IMR-90 (cell line): ENCODE results near the gene CRYBA4. TPM values are rescaled to one million over a fixed set of nuclear protein-coding genes. Genes with fewer than 3 reads are reported as not detected.

Experiments used
- ATAC-seq: fragments of 200-7000 bp; cut with Tn5 transposase; 2 replicates; pipeline ENCODE4 v1.9.1; 2020; ENCODE audit warnings: low read depth, mild to moderate bottlenecking, moderate library complexity
- BruUV-seq: library from RNA; stranded (reverse); fragments of 400-500 nt; replicated peaks from 2 replicates; lab custom pipeline; 2021; lab: Mats Ljungman, UMichigan
- CTCF ChIA-PET: fragments of 300-600 bp; formaldehyde crosslinking; extraction: SDS; loops from one replicate; lab custom pipeline; 2021; ENCODE audit warnings: antibody characterized with exemption; lab: Yijun Ruan, JAX
- POLR2A ChIA-PET: fragments of 300-600 bp; sonication (Branson Sonifier 250); formaldehyde crosslinking; loops from one replicate; lab custom pipeline; 2022; ENCODE audit warnings: antibody characterized with exemption; ENCODE audit not compliant: unreplicated experiment; lab: Charles Lee
- DNase-seq: peaks from one replicate; pipeline ENCODE4 v3.0.0; 2013
- H2AFZ ChIP-seq: replicated peaks from 2 replicates; pipeline ENCODE3; 2013; ENCODE audit warnings: low read length, mild to moderate bottlenecking; ENCODE audit not compliant: poor library complexity
- H2AK5ac ChIP-seq: 2 replicates; pipeline ENCODE4 v1.6.1; 2013; ENCODE audit warnings: low read depth, low read length, inconsistent platforms
- H2AK9ac ChIP-seq: replicated peaks from 2 replicates; pipeline ENCODE3; 2013; ENCODE audit warnings: mild to moderate bottlenecking, low read depth, low read length, moderate library complexity; ENCODE audit not compliant: poor library complexity
- H2BK120ac ChIP-seq: 2 replicates; pipeline ENCODE4 v1.6.1; 2013; ENCODE audit warnings: low read depth, low read length, inconsistent platforms
- H2BK15ac ChIP-seq: 3 replicates; pipeline ENCODE4 v1.6.1; 2013; ENCODE audit warnings: low read depth, low read length, inconsistent platforms
- H2BK20ac ChIP-seq: 2 replicates; pipeline ENCODE4 v1.6.1; 2013; ENCODE audit warnings: low read depth, mild to moderate bottlenecking, inconsistent platforms, low read length, moderate library complexity
- H2BK5ac ChIP-seq: 2 replicates; pipeline ENCODE4 v1.6.1; 2013; ENCODE audit warnings: mild to moderate bottlenecking, low read depth, low read length, inconsistent platforms; ENCODE audit not compliant: poor library complexity, severe bottlenecking
- H3K14ac ChIP-seq: replicated peaks from 2 replicates; pipeline ENCODE4 v1.6.1; 2013; ENCODE audit warnings: low read depth, low read length, inconsistent platforms
- H3K18ac ChIP-seq: 2 replicates; pipeline ENCODE4 v1.6.1; 2013; ENCODE audit warnings: low read depth, low read length, control low read depth
- H3K23ac ChIP-seq: 2 replicates; pipeline ENCODE4 v1.6.1; 2013; ENCODE audit warnings: low read depth, low read length, inconsistent platforms
- H3K27ac ChIP-seq: 2 replicates; pipeline ENCODE4 v1.5.1; 2013; ENCODE audit warnings: mild to moderate bottlenecking, control low read depth, low read length; ENCODE audit not compliant: insufficient read depth
- H3K27me3 ChIP-seq: 2 replicates; pipeline ENCODE4 v1.6.1; 2013; ENCODE audit warnings: low read length; ENCODE audit not compliant: control insufficient read depth, insufficient read depth
- H3K36me3 ChIP-seq: 2 replicates; pipeline ENCODE4 v1.6.1; 2013; ENCODE audit warnings: low read length, mixed read lengths; ENCODE audit not compliant: control insufficient read depth, insufficient read depth
- H3K4ac ChIP-seq: 2 replicates; pipeline ENCODE4 v1.6.1; 2013; ENCODE audit warnings: low read depth, low read length, inconsistent platforms
- H3K4me1 ChIP-seq: 2 replicates; pipeline ENCODE4 v1.6.1; 2013; ENCODE audit warnings: low read length, mixed read lengths; ENCODE audit not compliant: control insufficient read depth, insufficient read depth
- H3K4me2 ChIP-seq: 2 replicates; pipeline ENCODE4 v1.6.1; 2013; ENCODE audit warnings: low read depth, mild to moderate bottlenecking, control low read depth, low read length, moderate library complexity
- H3K4me3 ChIP-seq: 2 replicates; pipeline ENCODE4 v1.5.1; 2013; ENCODE audit warnings: low read depth, mild to moderate bottlenecking, control low read depth, low read length, moderate library complexity; ENCODE audit not compliant: insufficient read depth
- H3K56ac ChIP-seq: 2 replicates; pipeline ENCODE4 v1.6.1; 2013; ENCODE audit warnings: low read length, inconsistent platforms; ENCODE audit not compliant: insufficient read depth; ENCODE audit errors: extremely low read depth
- H3K79me1 ChIP-seq, 2 experiments: 2 replicates each; pipeline ENCODE4 v1.6.1; 2013; ENCODE audit warnings: low read length in 2 of 2, inconsistent platforms in 1 of 2, low read depth in 1 of 2
- H3K9ac ChIP-seq: 2 replicates; pipeline ENCODE4 v1.6.1; 2013; ENCODE audit warnings: low read depth, low read length, control low read depth
- H3K9me1 ChIP-seq: 2 replicates; pipeline ENCODE4 v1.6.1; 2013; ENCODE audit warnings: low read length, inconsistent platforms; ENCODE audit not compliant: insufficient read depth
- H3K9me3 ChIP-seq: 2 replicates; pipeline ENCODE4 v1.6.1; 2013; ENCODE audit warnings: low read length; ENCODE audit not compliant: control insufficient read depth, insufficient read depth
- H4K20me1 ChIP-seq: 2 replicates; pipeline ENCODE4 v1.6.1; 2013; ENCODE audit warnings: low read length, inconsistent platforms; ENCODE audit not compliant: insufficient read depth
- H4K5ac ChIP-seq: 2 replicates; pipeline ENCODE4 v1.6.1; 2013; ENCODE audit warnings: mild to moderate bottlenecking, low read depth, low read length, control low read depth
- H4K8ac ChIP-seq, 2 experiments: 2 replicates each; pipeline ENCODE4 v1.6.1; 2013; ENCODE audit warnings: low read depth in 2 of 2, low read length in 2 of 2, control low read depth in 1 of 2, inconsistent platforms in 1 of 2
- H4K91ac ChIP-seq: 2 replicates; pipeline ENCODE4 v1.6.1; 2013; ENCODE audit warnings: low read depth, low read length, inconsistent platforms; ENCODE audit not compliant: insufficient read depth
- BHLHE40 ChIP-seq: fragments of 150-350 bp; IDR thresholded peaks from 2 replicates; pipeline ENCODE4 v1.6.1; 2016; ENCODE audit warnings: mild to moderate bottlenecking, low read depth, low read length
- CEBPB ChIP-seq: IDR thresholded peaks from 2 replicates; pipeline ENCODE4 v1.6.1; 2012; ENCODE audit warnings: low read depth, low read length, improper control_type of control experiment
- CHD1 ChIP-seq: IDR thresholded peaks from 2 replicates; pipeline ENCODE4 v1.6.1; 2012; ENCODE audit warnings: low read depth, low read length, improper control_type of control experiment
- FOS ChIP-seq: fragments of 150-350 bp; IDR thresholded peaks from 2 replicates; pipeline ENCODE4 v1.6.1; 2016; ENCODE audit warnings: low read depth, low read length
- MAFK ChIP-seq: IDR thresholded peaks from 2 replicates; pipeline ENCODE4 v1.6.1; 2012; ENCODE audit warnings: low read depth, low read length, improper control_type of control experiment
- MAZ ChIP-seq: IDR thresholded peaks from 2 replicates; pipeline ENCODE4 v1.6.1; 2012; ENCODE audit warnings: low read depth, mild to moderate bottlenecking, low read length, improper control_type of control experiment, moderate library complexity, borderline replicate concordance
- MXI1 ChIP-seq: IDR thresholded peaks from 2 replicates; pipeline ENCODE4 v1.6.1; 2012; ENCODE audit warnings: low read depth, mild to moderate bottlenecking, low read length, moderate library complexity, borderline replicate concordance
- NFE2L2 ChIP-seq: fragments of 150-350 bp; IDR thresholded peaks from 2 replicates; pipeline ENCODE4 v1.6.1; 2016; ENCODE audit warnings: low read depth, mild to moderate bottlenecking, low read length
- POLR2A ChIP-seq: IDR thresholded peaks from 2 replicates; pipeline ENCODE4 v1.6.1; 2012; ENCODE audit warnings: mild to moderate bottlenecking, low read depth, low read length
- RAD21 ChIP-seq: IDR thresholded peaks from 2 replicates; pipeline ENCODE4 v1.6.1; 2012; ENCODE audit warnings: low read length, improper control_type of control experiment
- RCOR1 ChIP-seq: IDR thresholded peaks from 2 replicates; pipeline ENCODE4 v1.6.1; 2012; ENCODE audit warnings: mild to moderate bottlenecking, low read length, improper control_type of control experiment; ENCODE audit not compliant: insufficient replicate concordance
- RFX5 ChIP-seq: IDR thresholded peaks from 2 replicates; pipeline ENCODE4 v1.8.0; 2012; ENCODE audit warnings: low read depth, mild to moderate bottlenecking, low read length, moderate library complexity
- SMC3 ChIP-seq: fragments of 150-350 bp; IDR thresholded peaks from 2 replicates; pipeline ENCODE4 v1.6.1; 2016; ENCODE audit warnings: low read depth, mild to moderate bottlenecking, antibody characterized with exemption, low read length, moderate library complexity
- WGBS, 2 experiments: methylation state at CpG; one replicate each; pipeline versions ENCODE4 v1.1.5 to v1.1.7; 2013; ENCODE audit warnings: missing lambda C conversion rate in 2 of 2; ENCODE audit not compliant: insufficient read length in 1 of 2; ENCODE audit errors: extremely low coverage in 2 of 2; 5-methylcytosine and 5-hydroxymethylcytosine counted together
- dilution Hi-C: fragments of 300-500 bp; cut with HindIII; formaldehyde crosslinking; loops from one replicate; pipeline ENCODE4 v1.14.3; 2018; ENCODE audit warnings: low sequenced_read_pairs; ENCODE audit not compliant: unreplicated experiment
- in situ Hi-C: fragments of 300-500 bp; cut with MboI; formaldehyde crosslinking; loops from 3 replicates; pipeline ENCODE4 v1.14.3; 2019; ENCODE audit warnings: low sequenced_read_pairs, inconsistent platforms, mixed read lengths
- intact Hi-C: fragments of 100-400 bp; cut with micrococcal nuclease; formaldehyde crosslinking; loops from 2 replicates; pipeline ENCODE4 v1.10.0; 2022
- polyA plus RNA-seq, 3 experiments: library from polyadenylated mRNA; depleted of rRNA; stranded (reverse); fragments of >200 nt; gene quantifications; 2 replicates each; pipeline ENCODE4 v1.2.3, GENCODE V29; 2012; ENCODE audit warnings: low replicate concordance in 1 of 3
- total RNA-seq: library from RNA; depleted of rRNA; stranded (reverse); fragments of >200 nt; gene quantifications from 2 replicates; pipeline ENCODE4 v1.2.3, GENCODE V29; 2012
- TF ChIP-seq, protein P1 (sequence below): fragments of 150-350 bp; IDR thresholded peaks from 2 replicates; pipeline ENCODE4 v1.6.1; 2016; ENCODE audit warnings: low read depth, mild to moderate bottlenecking, low read length, moderate library complexity, borderline replicate concordance
- TF ChIP-seq, protein P2 (sequence below): conservative IDR thresholded peaks from 2 replicates; pipeline ENCODE4 v1.5.1; 2012; ENCODE audit warnings: mild to moderate bottlenecking, low read depth, low read length, improper control_type of control experiment
- TF ChIP-seq, protein P3 (sequence below): fragments of 150-350 bp; IDR thresholded peaks from 2 replicates; pipeline ENCODE4 v1.6.1; 2017; ENCODE audit warnings: mild to moderate bottlenecking, antibody characterized with exemption, low read length, low read depth

The CRYBA4 gene
- total and polyA plus RNA-seq, 2 of the 4 experiments (the other 2 are of a cell fraction) = not detected

DNA sequence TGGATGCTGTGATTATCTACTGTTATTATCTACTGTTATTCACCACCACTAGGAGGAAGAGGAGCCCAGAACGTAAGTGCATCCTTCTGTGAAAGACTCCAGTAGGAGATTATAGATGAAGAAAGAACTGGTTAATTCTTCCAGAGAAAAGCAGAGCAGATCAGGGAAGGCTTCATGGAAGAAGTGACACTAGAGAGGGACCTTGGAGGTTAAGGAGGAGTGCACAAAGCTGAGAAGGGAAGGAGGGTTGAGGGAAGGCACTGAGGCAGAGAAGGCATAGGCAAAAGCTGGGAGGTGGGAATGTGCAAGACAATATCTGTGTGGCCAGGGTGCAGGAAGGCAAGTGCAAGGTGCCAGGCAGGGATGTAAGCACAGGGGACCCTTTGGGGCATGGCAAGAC is 17.4 kb upstream of the CRYBA4 start:
- Histone ChIP-seq H4K91ac (no peak overlapping the region), H3K23ac (no peak overlapping the region), H2AK9ac (no peak overlapping the region), H3K27ac (no peak overlapping the region), H3K14ac (no peak overlapping the region), H2BK120ac (no peak overlapping the region), H3K4ac (no peak overlapping the region; the same call in 1 of the 2 replicates), H3K4me1 (no peaks in the 10 kb centered on the region), H4K20me1 (no peaks in the 10 kb centered on the region), H3K9ac (no peak overlapping the region), H2AK5ac (no peak overlapping the region), H2BK15ac (no peak overlapping the region), H2BK20ac (no peak overlapping the region), H3K9me1 (peaks cover 2% of the 10 kb centered on the region; the same call in 1 of the 2 replicates), H3K27me3 (peaks cover 8% of the 10 kb centered on the region), H3K36me3 (no peaks in the 10 kb centered on the region), H4K5ac (no peak overlapping the region), H2BK5ac (no peak overlapping the region), H3K18ac (no peak overlapping the region), H3K9me3 (no peaks in the 10 kb centered on the region), H3K56ac (no peak overlapping the region), H4K8ac (no peak overlapping the region), H3K4me2 (no peak overlapping the region), H3K4me3 (no peak overlapping the region), H2AFZ (no peak overlapping the region), H3K79me1 (no peaks in the 10 kb centered on the region)
- no CpG with 5 or more reads among the region's 1 CpG for WGBS, 2 experiments
- BruUV-seq = no TSS peak
- TF ChIP-seq BHLHE40 (no peak), NFE2L2 (no peak), POLR2A (no peak), MAZ (no peak), FOS (no peak), MXI1 (no peak), MAFK (no peak), CHD1 (no peak), RAD21 (no peak), RFX5 (no peak), RCOR1 (no peak), SMC3 (no peak), CEBPB (no peak)
- TF ChIP-seq, protein P1, sequence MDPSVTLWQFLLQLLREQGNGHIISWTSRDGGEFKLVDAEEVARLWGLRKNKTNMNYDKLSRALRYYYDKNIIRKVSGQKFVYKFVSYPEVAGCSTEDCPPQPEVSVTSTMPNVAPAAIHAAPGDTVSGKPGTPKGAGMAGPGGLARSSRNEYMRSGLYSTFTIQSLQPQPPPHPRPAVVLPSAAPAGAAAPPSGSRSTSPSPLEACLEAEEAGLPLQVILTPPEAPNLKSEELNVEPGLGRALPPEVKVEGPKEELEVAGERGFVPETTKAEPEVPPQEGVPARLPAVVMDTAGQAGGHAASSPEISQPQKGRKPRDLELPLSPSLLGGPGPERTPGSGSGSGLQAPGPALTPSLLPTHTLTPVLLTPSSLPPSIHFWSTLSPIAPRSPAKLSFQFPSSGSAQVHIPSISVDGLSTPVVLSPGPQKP = no peak
- TF ChIP-seq, protein P2, sequence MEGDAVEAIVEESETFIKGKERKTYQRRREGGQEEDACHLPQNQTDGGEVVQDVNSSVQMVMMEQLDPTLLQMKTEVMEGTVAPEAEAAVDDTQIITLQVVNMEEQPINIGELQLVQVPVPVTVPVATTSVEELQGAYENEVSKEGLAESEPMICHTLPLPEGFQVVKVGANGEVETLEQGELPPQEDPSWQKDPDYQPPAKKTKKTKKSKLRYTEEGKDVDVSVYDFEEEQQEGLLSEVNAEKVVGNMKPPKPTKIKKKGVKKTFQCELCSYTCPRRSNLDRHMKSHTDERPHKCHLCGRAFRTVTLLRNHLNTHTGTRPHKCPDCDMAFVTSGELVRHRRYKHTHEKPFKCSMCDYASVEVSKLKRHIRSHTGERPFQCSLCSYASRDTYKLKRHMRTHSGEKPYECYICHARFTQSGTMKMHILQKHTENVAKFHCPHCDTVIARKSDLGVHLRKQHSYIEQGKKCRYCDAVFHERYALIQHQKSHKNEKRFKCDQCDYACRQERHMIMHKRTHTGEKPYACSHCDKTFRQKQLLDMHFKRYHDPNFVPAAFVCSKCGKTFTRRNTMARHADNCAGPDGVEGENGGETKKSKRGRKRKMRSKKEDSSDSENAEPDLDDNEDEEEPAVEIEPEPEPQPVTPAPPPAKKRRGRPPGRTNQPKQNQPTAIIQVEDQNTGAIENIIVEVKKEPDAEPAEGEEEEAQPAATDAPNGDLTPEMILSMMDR = no peak
- TF ChIP-seq, protein P3, sequence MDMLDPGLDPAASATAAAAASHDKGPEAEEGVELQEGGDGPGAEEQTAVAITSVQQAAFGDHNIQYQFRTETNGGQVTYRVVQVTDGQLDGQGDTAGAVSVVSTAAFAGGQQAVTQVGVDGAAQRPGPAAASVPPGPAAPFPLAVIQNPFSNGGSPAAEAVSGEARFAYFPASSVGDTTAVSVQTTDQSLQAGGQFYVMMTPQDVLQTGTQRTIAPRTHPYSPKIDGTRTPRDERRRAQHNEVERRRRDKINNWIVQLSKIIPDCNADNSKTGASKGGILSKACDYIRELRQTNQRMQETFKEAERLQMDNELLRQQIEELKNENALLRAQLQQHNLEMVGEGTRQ = no peak
- ATAC-seq (no peak), DNase-seq (no peak)
- ChIA-PET POLR2A (no interaction called here), CTCF (no interaction called here)
- intact Hi-C loops (no loop called here), dilution Hi-C loops (no loop called here), in situ Hi-C loops (no loop called here)
